Psoas muscle (tissue), 8 donors: ENCODE results near the gene CSTA. TPM values are rescaled to one million over a fixed set of nuclear protein-coding genes. Genes with fewer than 3 reads are reported as not detected.

Source experiments
- ATAC-seq, 4 donors: fragments of 200-7000 bp; cut with Tn5 transposase; one replicate each; pipeline ENCODE4 v1.9.1; 2020; ENCODE audit warnings: moderate library complexity in 3 of 4, mild to moderate bottlenecking in 2 of 4
- DNase-seq, 2 donors: peaks; one replicate each; pipeline ENCODE4 v3.0.0-alpha.2; 2020
- H3K27ac ChIP-seq: fragments of 200-600 bp; one replicate; pipeline ENCODE4 v1.8.0; 2022
- H3K27me3 ChIP-seq, 3 donors: fragments of 200-600 bp in 1 of 3; one replicate each; pipeline versions ENCODE4 v1.6.1 to v1.8.0; 2013 to 2022; ENCODE audit warnings: low read length in 2 of 3, mild to moderate bottlenecking in 2 of 3, moderate library complexity in 1 of 3; ENCODE audit not compliant: insufficient read depth in 3 of 3
- H3K36me3 ChIP-seq, 2 donors: fragments of 200-600 bp in 1 of 2; one replicate each; pipeline versions ENCODE4 v1.6.1 to v1.8.0; 2013 to 2022; ENCODE audit warnings: low read depth in 1 of 2, mild to moderate bottlenecking in 1 of 2, moderate library complexity in 1 of 2; ENCODE audit not compliant: insufficient read depth in 1 of 2
- H3K4me1 ChIP-seq: fragments of 200-600 bp; one replicate; pipeline ENCODE4 v1.8.0; 2022
- H3K4me3 ChIP-seq: fragments of 200-600 bp; one replicate; pipeline ENCODE4 v1.8.0; 2022; ENCODE audit warnings: mild to moderate bottlenecking
- H3K9me3 ChIP-seq: fragments of 200-600 bp; one replicate; pipeline ENCODE4 v1.8.0; 2022
- WGBS, 3 donors: extraction: QIAGEN DNeasy Blood & Tissue Kit; methylation state at CpG; one replicate each; pipeline versions ENCODE4 v1.1.6 to v1.1.7; 2013; 5-methylcytosine and 5-hydroxymethylcytosine counted together
- intact Hi-C, 2 donors: fragments of 100-400 bp; cut with DNase I; formaldehyde crosslinking; loops; one replicate each; pipeline versions ENCODE4 v1.11.0 to v1.14.2; 2022
- polyA plus RNA-seq, 3 donors: library from polyadenylated mRNA; stranded (reverse); fragments of 200-250 nt; gene quantifications; one replicate each; pipeline ENCODE4 v1.2.3, GENCODE V29; 2013
- total RNA-seq, 4 donors: library from RNA; stranded (reverse); fragmentation: NEBNext Ultra II Directional in 2 of 4; extraction: Animal tissue kit (Norgen Biotek cat#: 25700) in 2 of 4; gene quantifications; one replicate each; pipeline versions ENCODE4 v1.2.1 to v1.2.4, GENCODE V29; 2021 to 2023
- TF ChIP-seq, protein P1 (sequence below): fragments of 200-600 bp; IDR thresholded peaks from one replicate; pipeline ENCODE4 v1.8.0; 2022; ENCODE audit warnings: antibody characterized with exemption
- donor health status: healthy with polysubstance abuse.
- donor health status: DM: no; HTN: no; CAD: no; lungs with moderate emphysema.
- donor health status: Bipolar disorder and iron deficiency.
- donor health status: healthy.
- donor health status: DM: yes; HTN: yes; CAD: no.
- donor health status: DM: no; HTN: no; CAD: no.
- donor health status: DM: no; HTN: no; CAD: no.
- donor health status: DM: yes; HTN: yes; CAD: no.

The CSTA gene
- total and polyA plus RNA-seq, 7 donors = 0.40 to 3.3 (median 0.83) TPM

DNA sequence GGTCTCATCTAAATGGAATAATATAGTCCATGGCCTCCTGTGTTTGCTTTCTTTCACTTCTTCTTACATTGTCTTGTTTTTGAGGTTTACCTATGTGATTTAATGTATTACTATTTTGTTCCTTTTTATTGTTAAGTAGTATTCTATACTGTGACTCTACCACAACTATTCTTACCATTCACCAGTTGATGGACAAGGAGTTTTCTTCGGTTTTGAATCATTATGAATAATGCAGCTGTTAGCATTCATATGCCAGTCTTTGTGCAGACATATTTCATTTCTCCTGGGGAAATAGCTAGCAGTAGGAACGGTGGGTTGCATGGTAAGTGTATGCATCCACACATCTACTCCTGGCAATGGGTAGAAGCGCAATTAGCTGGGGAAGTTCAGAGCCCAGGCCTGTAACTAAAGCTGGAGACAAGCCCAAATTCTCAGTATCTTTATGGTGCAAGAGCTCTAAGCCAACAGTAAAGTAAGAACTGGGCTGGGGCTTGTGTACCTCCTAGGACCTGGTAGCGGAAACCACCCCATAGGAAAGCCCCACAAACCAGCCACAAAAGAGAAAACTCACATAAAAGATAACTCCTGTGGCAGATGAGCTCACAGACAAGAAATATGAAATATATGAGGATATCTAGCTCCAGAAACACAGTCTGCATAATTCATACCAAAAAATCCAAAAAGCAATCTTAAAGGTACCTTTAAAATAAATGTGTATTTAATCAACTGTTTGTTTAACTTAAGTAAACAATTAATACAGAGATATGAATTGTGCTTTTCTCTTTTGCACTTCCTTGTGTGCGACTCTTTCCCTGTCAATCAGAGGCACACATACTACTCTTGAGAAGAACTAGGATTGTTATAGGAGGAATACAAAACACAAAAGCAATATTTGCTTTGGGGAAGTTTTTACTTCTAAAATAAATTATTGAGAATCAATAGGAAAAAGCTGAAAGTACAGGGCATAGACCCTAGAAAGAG is 2.7 kb upstream of the CSTA start:
- no peak overlapping the region for H3K27ac ChIP-seq
- no peaks in the 10 kb centered on the region for H3K9me3 ChIP-seq
- DNase-seq (no peak), ATAC-seq (no peak)
- no peak overlapping the region for H3K4me3 ChIP-seq
- H3K27me3 ChIP-seq = peaks cover 0 to 2% (median 0%) of the 10 kb centered on the region in 3 donors
- WGBS, 3 donors = 63 to 69% (median 64%) methylated on average over 5 of the region's 5 CpGs
- H3K4me1 ChIP-seq = no peaks in the 10 kb centered on the region
- no peaks in the 10 kb centered on the region for H3K36me3 ChIP-seq
- intact Hi-C loops = no loop called here
- TF ChIP-seq, protein P1, sequence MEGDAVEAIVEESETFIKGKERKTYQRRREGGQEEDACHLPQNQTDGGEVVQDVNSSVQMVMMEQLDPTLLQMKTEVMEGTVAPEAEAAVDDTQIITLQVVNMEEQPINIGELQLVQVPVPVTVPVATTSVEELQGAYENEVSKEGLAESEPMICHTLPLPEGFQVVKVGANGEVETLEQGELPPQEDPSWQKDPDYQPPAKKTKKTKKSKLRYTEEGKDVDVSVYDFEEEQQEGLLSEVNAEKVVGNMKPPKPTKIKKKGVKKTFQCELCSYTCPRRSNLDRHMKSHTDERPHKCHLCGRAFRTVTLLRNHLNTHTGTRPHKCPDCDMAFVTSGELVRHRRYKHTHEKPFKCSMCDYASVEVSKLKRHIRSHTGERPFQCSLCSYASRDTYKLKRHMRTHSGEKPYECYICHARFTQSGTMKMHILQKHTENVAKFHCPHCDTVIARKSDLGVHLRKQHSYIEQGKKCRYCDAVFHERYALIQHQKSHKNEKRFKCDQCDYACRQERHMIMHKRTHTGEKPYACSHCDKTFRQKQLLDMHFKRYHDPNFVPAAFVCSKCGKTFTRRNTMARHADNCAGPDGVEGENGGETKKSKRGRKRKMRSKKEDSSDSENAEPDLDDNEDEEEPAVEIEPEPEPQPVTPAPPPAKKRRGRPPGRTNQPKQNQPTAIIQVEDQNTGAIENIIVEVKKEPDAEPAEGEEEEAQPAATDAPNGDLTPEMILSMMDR = no peak

DNA sequence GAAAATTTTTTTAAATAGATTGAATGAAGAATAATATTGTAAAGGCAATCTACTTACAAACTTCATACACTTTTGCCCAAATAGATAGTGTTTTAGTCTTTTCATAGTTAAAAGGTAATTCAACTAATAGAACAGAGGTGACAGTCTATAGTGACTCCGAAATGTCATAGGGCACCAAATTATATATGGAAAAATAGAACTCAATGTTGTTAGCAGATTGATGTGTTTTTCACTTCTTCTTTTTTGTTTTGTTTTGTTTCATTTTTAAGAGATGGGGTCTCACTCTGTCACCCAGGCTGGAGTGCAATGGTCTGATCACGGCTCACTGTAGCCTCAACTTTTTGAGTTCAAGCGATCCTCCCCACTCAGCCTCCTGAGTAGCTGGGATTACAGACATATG is 721 bp downstream of the CSTA start:
- no peak for ATAC-seq
- H3K4me1 ChIP-seq = no peaks in the 10 kb centered on the region
- WGBS, 3 donors = 91 to 97% (median 93%) methylated on average over 3 of the region's 3 CpGs

DNA sequence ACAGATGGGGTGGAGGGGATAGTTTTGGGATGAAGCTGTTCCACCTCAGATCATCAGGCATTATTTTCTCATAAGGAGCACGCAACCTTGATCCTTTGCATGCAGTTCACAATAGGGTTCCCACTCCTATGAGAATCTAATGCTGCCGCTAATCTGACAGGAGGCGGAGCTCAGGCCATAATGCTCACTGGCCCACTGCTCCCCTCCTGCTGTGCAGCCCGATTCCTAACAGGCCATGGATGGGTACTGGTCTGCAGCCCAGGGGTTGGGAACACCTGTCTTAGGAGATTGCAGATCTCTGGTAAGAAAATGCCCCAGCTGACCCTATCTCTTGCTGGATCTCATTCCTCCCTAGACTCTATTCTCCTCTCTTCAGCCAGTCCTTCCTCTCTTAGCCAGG is 6.8 kb downstream of the CSTA start:
- H3K27ac ChIP-seq = no peak overlapping the region
- TF ChIP-seq, protein P1 = no peak
- no peak overlapping the region for H3K4me3 ChIP-seq
- H3K4me1 ChIP-seq = no peaks in the 10 kb centered on the region
- DNase-seq (no peak), ATAC-seq (no peak)
- H3K36me3 ChIP-seq = no peaks in the 10 kb centered on the region
- intact Hi-C loops = no loop called here
- 49 to 67% (median 59%) methylated on average over 4 of the region's 4 CpGs for WGBS, 3 donors
- no peaks in the 10 kb centered on the region for H3K27me3 ChIP-seq
- no peaks in the 10 kb centered on the region for H3K9me3 ChIP-seq

More for the DNA sequence above, 721 bp downstream of the CSTA start:
- H3K36me3 ChIP-seq = no peaks in the 10 kb centered on the region
- H3K9me3 ChIP-seq = no peaks in the 10 kb centered on the region
- TF ChIP-seq, protein P1 = no peak
- no peaks in the 10 kb centered on the region for H3K27me3 ChIP-seq
- DNase-seq = no peak
- no peak overlapping the region for H3K27ac ChIP-seq
- H3K4me3 ChIP-seq = no peak overlapping the region
- intact Hi-C loops = no loop called here

DNA sequence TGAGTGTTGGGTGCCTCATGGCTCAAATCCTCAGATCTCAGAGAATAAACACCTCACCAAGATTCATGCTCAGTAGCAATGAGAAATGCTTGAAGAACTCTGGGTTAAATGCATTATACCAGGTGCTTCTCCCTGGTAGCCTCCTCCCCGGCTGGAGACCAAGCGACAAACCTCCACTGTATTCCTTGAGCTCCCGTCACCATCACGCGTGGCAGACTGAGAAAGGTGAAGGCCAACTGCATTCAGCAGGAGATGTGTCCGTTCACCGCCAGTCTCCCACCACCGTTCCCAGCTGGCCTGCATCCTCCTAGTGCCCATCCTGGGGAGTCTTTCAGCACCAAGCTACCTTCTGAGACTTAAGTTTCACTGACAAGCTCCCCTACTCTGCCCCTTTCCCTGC is 7.5 kb downstream of the CSTA start:
- no peaks in the 10 kb centered on the region for H3K36me3 ChIP-seq
- H3K4me1 ChIP-seq = no peaks in the 10 kb centered on the region
- WGBS, 3 donors = 83 to 94% (median 92%) methylated on average over 8 of the region's 8 CpGs
- no peak overlapping the region for H3K4me3 ChIP-seq
- TF ChIP-seq, protein P1 = no peak
- intact Hi-C loops = no loop called here
- no peaks in the 10 kb centered on the region for H3K27me3 ChIP-seq
- H3K27ac ChIP-seq = no peak overlapping the region
- no peak for DNase-seq
- H3K9me3 ChIP-seq = no peaks in the 10 kb centered on the region
- no peak for ATAC-seq
